ENCODE results near the gene POU3F3.
A peak's percentile ranks its signal among the peaks of the same experiment; 100 is the strongest.

Gene POU3F3

GRCh38 chr2:104867813-104868504, 14.0 kb downstream of the POU3F3 start:
- TF ChIP-seq CTCF (IDR thresholded peaks at IDR 0.05; ENCODE audit: low read depth, low read length): no peak
- H3K4me3 ChIP-seq (ENCODE audit: low read depth, low read length): no peak overlapping the region

- no peak overlapping the region for H3K4me3 ChIP-seq (ENCODE audit: low read depth, low read length)
- no peak for TF ChIP-seq CTCF (IDR thresholded peaks at IDR 0.05; ENCODE audit: low read depth, low read length)
Observed at GRCh38 chr2:104868505-104868866, 14.6 kb downstream of the POU3F3 start.

- TF ChIP-seq CTCF (IDR thresholded peaks at IDR 0.05; ENCODE audit: low read depth, low read length): no peak
- no peak overlapping the region for H3K4me3 ChIP-seq (ENCODE audit: low read depth, low read length)
Observed at GRCh38 chr2:104870100-104870975, 16.4 kb downstream of the POU3F3 start.

- TF ChIP-seq CTCF (IDR thresholded peaks at IDR 0.05; ENCODE audit: low read depth, low read length): no peak
- no peak overlapping the region for H3K4me3 ChIP-seq (ENCODE audit: low read depth, low read length)
Observed at GRCh38 chr2:104871649-104871971, 17.7 kb downstream of the POU3F3 start.

- no peak overlapping the region for H3K4me3 ChIP-seq (ENCODE audit: low read depth, low read length)
- no peak for TF ChIP-seq CTCF (IDR thresholded peaks at IDR 0.05; ENCODE audit: low read depth, low read length)
Observed at GRCh38 chr2:104871972-104872865, 18.3 kb downstream of the POU3F3 start.

- peak overlapping the region; percentile 37 for H3K4me3 ChIP-seq (ENCODE audit: low read depth, low read length)
- peak; percentile 20; the same call in 1 of the 2 replicates for TF ChIP-seq CTCF (IDR thresholded peaks at IDR 0.05; ENCODE audit: low read depth, low read length)
Observed at GRCh38 chr2:104872866-104873688, 19.2 kb downstream of the POU3F3 start.

Data from WI38 (cell line).